GM19043 (cell line): Measurements from ENCODE around the gene CNTN5.

ENCODE experiments used
- ATAC-seq: cut with Tn5 transposase; IDR thresholded peaks from one replicate; pipeline ENCODE4 v1.9.1; 2021; ENCODE audit warnings: low read depth; ENCODE audit not compliant: unreplicated experiment

CNTN5 gene

GRCh38 chr11:100009728-100010127 lies 989.0 kb downstream of the CNTN5 start:
- no peak for ATAC-seq

GRCh38 chr11:100010393-100010792 lies 989.6 kb downstream of the CNTN5 start:
- ATAC-seq, result no peak

- ATAC-seq, result no peak
These were observed 990.9 kb downstream of the CNTN5 start for GRCh38 chr11:100011697-100012096.

DNA sequence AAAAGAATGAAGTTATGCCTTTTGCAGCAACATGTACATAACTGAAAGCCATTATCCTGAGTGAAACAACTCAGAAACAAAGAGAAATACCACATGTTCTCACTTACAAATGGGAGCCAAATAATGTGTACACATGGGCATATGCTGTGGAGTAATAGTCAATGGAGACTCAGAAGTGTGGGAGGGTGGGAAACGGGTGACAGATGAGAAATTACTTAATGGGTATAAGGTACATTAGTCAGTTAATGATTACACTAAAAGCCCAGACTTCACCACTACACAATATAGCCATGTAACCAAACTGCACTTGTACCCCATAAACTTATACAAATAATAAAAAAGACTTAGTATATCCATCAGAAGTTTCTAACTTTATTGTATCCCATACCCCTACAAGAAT lies 992.3 kb downstream of the CNTN5 start:
- no peak for ATAC-seq

DNA sequence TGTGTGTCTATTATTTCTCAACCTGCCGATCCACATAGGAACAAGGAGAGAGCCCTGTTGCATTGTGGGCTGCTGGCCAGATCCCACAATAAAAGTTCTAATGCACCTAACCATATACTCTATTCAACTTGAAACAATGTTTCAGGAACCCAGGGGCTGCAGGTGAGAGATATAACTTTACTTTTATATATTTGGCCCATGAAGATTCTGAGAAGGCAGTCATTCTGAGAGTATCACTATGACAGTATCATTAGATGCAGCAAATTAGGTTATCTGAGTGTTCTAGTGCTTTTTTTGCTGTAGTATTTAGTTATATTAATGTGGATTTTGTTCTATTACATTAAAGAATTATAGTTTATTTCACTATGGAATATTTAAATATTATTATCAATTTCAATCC lies 1011.2 kb downstream of the CNTN5 start:
- ATAC-seq, result no peak

DNA sequence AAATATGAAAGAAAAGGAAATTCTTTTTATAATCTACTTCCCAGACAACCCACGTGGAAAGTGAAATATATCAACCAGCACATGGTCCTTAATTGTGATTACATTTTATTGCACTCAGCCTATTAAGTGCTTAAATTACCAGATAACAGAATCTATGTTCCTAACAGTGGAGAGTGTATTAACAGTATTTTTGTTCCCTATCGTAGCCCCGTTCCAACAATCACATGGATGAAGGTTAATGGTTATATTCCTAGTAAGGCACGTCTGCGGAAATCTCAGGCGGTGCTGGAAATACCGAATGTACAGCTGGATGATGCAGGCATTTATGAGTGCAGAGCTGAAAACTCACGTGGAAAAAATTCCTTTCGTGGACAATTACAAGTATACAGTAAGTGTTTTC lies 1040.3 kb downstream of the CNTN5 start:
- ATAC-seq, result no peak

- ATAC-seq, result no peak
These were observed 1045.7 kb downstream of the CNTN5 start for GRCh38 chr11:100066399-100066798.

GRCh38 chr11:100068116-100068515 lies 1047.4 kb downstream of the CNTN5 start:
- no peak for ATAC-seq

DNA sequence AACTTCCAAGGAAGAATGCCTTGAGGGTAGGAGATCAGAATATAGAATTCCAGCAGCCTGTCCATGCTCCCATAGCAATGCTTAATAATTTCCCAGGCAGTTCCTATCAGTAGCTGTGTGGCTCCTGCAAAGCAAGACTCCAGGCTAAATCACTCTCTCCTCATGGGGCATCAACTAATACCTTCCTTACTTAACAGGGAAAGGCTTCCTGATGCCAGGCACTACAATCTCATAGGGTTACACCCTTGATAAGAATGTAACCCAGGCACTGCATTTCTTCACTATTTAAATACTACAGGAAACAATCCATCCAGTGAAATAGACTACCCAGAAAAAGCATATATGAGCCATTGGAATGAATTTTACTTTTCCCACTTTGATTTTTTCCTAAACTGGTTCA lies 1051.4 kb downstream of the CNTN5 start:
- ATAC-seq, result no peak

GRCh38 chr11:100080381-100080780 lies 1059.6 kb downstream of the CNTN5 start:
- no peak for ATAC-seq

DNA sequence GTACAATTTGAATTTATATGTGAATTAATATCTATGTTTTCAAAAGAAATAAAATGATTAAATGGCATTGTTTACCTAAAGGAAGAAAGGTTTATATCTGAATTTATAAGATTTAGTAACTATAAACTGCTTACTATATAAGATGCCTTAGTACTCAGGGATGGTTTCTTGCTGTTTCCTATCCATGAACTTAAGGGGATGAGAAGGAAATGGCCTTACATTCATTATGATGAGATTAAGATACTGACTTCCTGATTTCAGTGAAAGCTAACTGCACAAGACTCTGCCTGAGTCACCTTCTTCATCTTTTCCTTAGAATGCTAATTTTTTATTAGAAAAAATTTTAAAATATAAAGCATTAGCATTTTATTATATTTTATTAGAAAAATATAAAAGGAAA lies 1060.1 kb downstream of the CNTN5 start:
- no peak for ATAC-seq

- no peak for ATAC-seq
These were observed 1072.9 kb downstream of the CNTN5 start for GRCh38 chr11:100093698-100094097.

DNA sequence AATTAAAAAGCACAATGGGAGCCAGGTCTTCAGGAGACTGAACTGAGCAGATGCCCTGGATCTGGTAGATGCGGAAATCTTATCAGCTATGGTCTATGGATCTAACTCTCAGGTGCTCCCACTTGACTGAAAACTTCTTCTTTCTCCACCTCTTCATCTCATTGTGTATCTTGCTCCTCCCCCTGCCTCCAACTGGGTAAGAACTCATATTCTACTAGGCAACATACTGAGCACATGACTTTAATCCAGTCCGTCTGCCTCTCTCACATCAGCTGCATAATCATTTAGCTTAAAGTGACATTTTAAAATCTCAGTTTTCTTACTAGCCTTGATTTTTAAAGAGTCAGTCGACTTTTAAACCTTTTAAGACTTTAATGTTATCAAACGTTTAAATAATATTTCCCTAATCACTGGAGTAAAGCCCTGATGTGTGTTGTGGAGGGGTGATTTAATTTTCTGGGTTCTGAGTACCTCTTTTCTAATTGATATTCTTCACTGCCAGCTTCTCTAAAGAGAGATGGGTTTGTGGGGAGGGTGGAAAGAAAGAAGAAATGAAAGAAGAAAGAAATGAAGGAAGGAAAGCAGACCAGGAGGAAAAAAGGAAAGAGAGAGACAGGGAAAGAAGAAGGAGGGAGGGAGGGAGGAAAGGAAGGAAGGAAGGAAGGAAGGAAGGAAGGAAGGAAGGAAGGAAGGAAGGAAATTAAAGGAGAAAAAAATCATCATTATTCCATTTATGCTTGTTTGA lies 1073.5 kb downstream of the CNTN5 start:
- no peak for ATAC-seq

GRCh38 chr11:100095809-100096208 lies 1075.1 kb downstream of the CNTN5 start:
- ATAC-seq, result no peak

GRCh38 chr11:100098560-100098959 lies 1077.8 kb downstream of the CNTN5 start:
- ATAC-seq, result no peak

DNA sequence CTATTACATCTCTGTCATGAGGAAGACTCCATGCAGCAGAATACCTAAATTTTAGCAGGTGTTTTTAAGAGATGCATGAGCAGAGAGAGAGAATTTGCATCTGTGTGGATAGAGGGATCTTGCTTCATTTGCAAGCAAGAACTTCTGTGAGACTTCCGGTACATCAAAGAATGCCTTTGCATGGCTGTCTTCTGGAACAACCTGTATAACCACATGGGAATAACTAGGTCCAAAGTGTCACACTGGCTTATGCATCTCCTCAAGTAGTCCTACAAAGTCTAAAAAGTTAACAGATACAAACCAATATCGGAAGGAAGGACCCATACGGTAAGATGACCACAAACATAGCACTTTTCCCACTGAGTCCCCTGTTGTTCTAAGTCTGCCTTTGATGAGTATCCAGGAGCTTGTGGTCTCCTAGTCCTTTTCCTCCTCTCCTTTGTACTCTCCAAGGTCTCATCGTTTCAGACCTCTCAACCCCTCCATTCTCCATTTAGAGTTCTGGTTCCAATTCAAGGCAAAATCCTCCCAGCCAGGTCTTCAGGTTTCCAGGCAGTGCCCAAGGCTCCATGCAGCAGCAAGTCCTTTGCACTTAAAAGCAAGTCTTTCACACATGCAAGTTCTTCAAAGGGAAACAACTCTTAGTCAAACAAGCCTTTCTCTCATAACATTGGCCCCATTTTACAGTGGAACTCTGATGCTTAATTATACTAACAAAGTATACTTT lies 1084.7 kb downstream of the CNTN5 start:
- no peak for ATAC-seq

DNA sequence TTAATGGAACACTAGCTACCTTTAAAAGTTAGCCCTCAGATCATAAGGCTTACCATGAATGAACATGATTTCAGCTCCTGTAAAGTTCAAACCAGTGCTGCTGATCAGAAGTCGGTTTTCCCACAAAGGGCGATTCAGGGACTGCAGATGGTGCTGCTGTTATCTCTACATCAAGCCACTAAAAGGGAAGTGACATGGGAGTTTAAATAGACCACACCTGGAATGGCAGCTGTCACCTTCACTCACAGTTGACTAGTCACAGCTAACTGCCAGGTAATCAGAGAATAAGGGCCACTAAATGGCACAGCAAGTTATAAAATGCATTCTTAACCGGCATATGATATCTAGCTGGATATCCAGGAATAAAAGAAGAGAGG lies 1085.2 kb downstream of the CNTN5 start:
- ATAC-seq, result no peak

GRCh38 chr11:100119176-100119575 lies 1098.4 kb downstream of the CNTN5 start:
- no peak for ATAC-seq

DNA sequence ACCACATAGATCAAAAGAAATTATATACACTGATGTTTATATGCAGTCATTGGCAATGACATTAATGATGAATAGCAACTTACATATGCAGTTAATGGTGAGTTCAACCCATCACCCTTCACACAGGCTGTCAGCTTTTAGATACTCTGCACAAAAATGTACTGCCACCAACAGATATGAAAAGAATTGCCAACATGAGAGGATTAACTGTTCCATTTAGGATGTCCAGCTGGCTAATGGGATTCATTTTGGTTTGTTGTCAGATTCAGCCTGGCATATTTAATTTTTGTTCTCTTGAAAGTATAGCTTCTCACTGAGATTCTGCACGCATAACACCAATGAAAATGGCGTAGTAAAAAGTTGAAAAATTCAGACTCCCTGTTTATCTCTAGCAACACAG lies 1112.4 kb downstream of the CNTN5 start:
- ATAC-seq, result no peak

DNA sequence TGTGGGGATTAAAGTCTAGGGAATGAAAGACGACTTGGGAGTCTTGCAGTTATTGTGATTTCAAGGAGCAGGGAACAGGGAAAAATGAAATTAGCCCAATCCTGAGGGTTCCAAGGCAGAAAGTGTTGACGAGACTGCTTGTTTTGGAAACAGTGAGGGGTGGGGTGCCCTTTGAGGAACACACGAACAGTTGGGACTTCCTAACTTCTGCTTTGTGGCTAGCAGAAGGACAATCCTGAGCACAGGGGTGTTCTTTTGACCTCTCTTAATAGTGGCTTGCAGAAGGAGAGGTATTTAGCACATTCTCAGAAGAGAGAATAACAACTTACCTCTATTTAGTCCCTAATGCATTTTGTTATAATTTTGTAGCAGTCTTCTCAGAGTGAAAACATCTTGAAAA lies 1120.5 kb downstream of the CNTN5 start:
- no peak for ATAC-seq

GRCh38 chr11:100151944-100152343 lies 1131.2 kb downstream of the CNTN5 start:
- ATAC-seq, result no peak

- ATAC-seq, result no peak
These were observed 1132.0 kb downstream of the CNTN5 start for GRCh38 chr11:100152766-100153165.
